Heart right ventricle (tissue), 16 donors: ENCODE measurements around the gene PRUNE1. TPM values are rescaled to one million over a fixed set of nuclear protein-coding genes. Genes with fewer than 3 reads are reported as not detected.

Experiments used
- ATAC-seq, 8 donors: fragments of 200-7000 bp; cut with Tn5 transposase; one replicate each; pipeline ENCODE4 v1.9.1; 2020; ENCODE audit warnings: mild to moderate bottlenecking in 8 of 8, moderate library complexity in 8 of 8, moderate number of reproducible peaks in 1 of 8
- DNase-seq, 2 donors: peaks; one replicate each; pipeline ENCODE4 v3.0.0-alpha.2; 2020
- H3K27ac ChIP-seq, 10 donors: fragments of 200-600 bp; sonication (generic) in 2 of 10; one replicate each; pipeline versions ENCODE4 v1.5.0 to v1.8.0; 2020 to 2022; ENCODE audit warnings: mild to moderate bottlenecking in 3 of 10
- H3K27me3 ChIP-seq, 7 donors: fragments of 200-600 bp; one replicate each; pipeline ENCODE4 v1.8.0; 2021 to 2022; ENCODE audit warnings: mild to moderate bottlenecking in 2 of 7
- H3K36me3 ChIP-seq, 9 donors: fragments of 200-600 bp; sonication (generic) in 1 of 9; one replicate each; pipeline versions ENCODE4 v1.5.0 to v1.8.0; 2020 to 2022; ENCODE audit warnings: mild to moderate bottlenecking in 2 of 9
- H3K4me1 ChIP-seq, 9 donors: fragments of 200-600 bp; sonication (generic) in 1 of 9; one replicate each; pipeline versions ENCODE4 v1.5.0 to v1.8.0; 2020 to 2022; ENCODE audit warnings: mild to moderate bottlenecking in 4 of 9
- H3K4me3 ChIP-seq, 10 donors: fragments of 200-600 bp; sonication (generic) in 2 of 10; one replicate each; pipeline versions ENCODE4 v1.5.0 to v1.8.0; 2020 to 2022; ENCODE audit warnings: mild to moderate bottlenecking in 7 of 10, moderate library complexity in 2 of 10
- H3K9me3 ChIP-seq, 11 donors: fragments of 200-600 bp in 10 of 11; sonication (generic) in 2 of 11; one replicate each; pipeline versions ENCODE4 v1.5.0 to v1.8.0; 2013 to 2022; ENCODE audit warnings: mild to moderate bottlenecking in 2 of 11, control low read depth in 1 of 11, moderate library complexity in 1 of 11
- WGBS, 2 donors: extraction: QIAGEN DNeasy Blood & Tissue Kit; methylation state at CpG; one replicate each; pipeline ENCODE4 v1.1.7; 2013; ENCODE audit warnings: inconsistent platforms in 1 of 2; 5-methylcytosine and 5-hydroxymethylcytosine counted together
- intact Hi-C, 10 donors: fragments of 100-400 bp; cut with DNase I; formaldehyde crosslinking; loops; one replicate each; pipeline versions ENCODE4 v1.11.1 to v1.14.2; 2022
- polyA plus RNA-seq, 2 donors: library from polyadenylated mRNA; stranded (reverse); fragments of 200-250 nt; gene quantifications; one replicate each; pipeline ENCODE4 v1.2.3, GENCODE V29; 2013
- total RNA-seq, 10 donors: library from RNA; stranded (reverse); fragmentation: NEBNext Ultra II Directional in 3 of 10; extraction: Animal tissue kit (Norgen Biotek cat#: 25700) in 3 of 10; gene quantifications; one replicate each; pipeline versions ENCODE4 v1.2.1 to v1.2.4, GENCODE V29; 2021 to 2023
- TF ChIP-seq, protein P1 (sequence below), 9 donors: fragments of 200-600 bp; sonication (generic) in 2 of 9; IDR thresholded peaks; one replicate each; pipeline versions ENCODE4 v1.5.0 to v1.8.0; 2021 to 2022; ENCODE audit warnings: antibody characterized with exemption in 9 of 9, mild to moderate bottlenecking in 5 of 9, moderate library complexity in 1 of 9
- donor health status: Arrhythmogenic right ventricular cardiomyopathy.
- donor health status: ischemic (EF 13 %, LVEDD 7.1; RV severe dilation, severe dysfunction).
- donor health status: healthy with polysubstance abuse.
- donor health status: DM: no; HTN: yes; CAD: no.
- donor health status: DM: no; HTN: no; CAD: no.
- donor health status: ischemic (EF 25% LVEDD 6.9; RV normal size, moderate dysfunction).
- donor health status: ischemic (EF 25% LVEDD 5.7; RV mildly dilated, moderate dysfunction).
- donor health status: healthy.
- donor health status: DM: yes; HTN: yes; CAD: no.
- donor health status: Ischemic cardiomyopathy.
- donor health status: ischemic (EF 35%, LVEDD 5.7; RV mildly dilated, moderate dysfunction).
- donor health status: nonischemic (EF 11% LVEDD 7.7; RV severe dilation, severe dysfunction).
- donor health status: DM: yes; HTN: yes; CAD: no.
- donor health status: PGD.
- donor health status: ischemic (EF 29% LVEDD 5.4; RV normal size, mild dysfunction).
- donor health status: nonischemic (EF 23%, LVEDD 6.1; RV moderate dilation, normal function).

PRUNE1 gene
- total and polyA plus RNA-seq, 12 donors = 11.5 to 50.1 (median 43.9) TPM

- ATAC-seq (peak; percentile 64 to 86 (median 82)), DNase-seq (peak in 1 of 2 donors; percentile 73)
- Histone ChIP-seq H3K27me3 (no peaks in the 10 kb centered on the region), H3K4me3 (no peak overlapping the region), H3K36me3 (peaks cover 0 to 19% (median 7%) of the 10 kb centered on the region in 9 donors), H3K4me1 (peaks cover 12 to 66% (median 51%) of the 10 kb centered on the region in 9 donors), H3K9me3 (no peaks in the 10 kb centered on the region), H3K27ac (peak overlapping the region; percentile 72 to 95 (median 84))
- TF ChIP-seq, protein P1, sequence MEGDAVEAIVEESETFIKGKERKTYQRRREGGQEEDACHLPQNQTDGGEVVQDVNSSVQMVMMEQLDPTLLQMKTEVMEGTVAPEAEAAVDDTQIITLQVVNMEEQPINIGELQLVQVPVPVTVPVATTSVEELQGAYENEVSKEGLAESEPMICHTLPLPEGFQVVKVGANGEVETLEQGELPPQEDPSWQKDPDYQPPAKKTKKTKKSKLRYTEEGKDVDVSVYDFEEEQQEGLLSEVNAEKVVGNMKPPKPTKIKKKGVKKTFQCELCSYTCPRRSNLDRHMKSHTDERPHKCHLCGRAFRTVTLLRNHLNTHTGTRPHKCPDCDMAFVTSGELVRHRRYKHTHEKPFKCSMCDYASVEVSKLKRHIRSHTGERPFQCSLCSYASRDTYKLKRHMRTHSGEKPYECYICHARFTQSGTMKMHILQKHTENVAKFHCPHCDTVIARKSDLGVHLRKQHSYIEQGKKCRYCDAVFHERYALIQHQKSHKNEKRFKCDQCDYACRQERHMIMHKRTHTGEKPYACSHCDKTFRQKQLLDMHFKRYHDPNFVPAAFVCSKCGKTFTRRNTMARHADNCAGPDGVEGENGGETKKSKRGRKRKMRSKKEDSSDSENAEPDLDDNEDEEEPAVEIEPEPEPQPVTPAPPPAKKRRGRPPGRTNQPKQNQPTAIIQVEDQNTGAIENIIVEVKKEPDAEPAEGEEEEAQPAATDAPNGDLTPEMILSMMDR (IDR thresholded peaks at IDR 0.05) = peak in 3 of 9 donors; percentile 25 to 27 (median 25)
- WGBS, 2 donors = 27 to 30% methylated on average over 2 of the region's 2 CpGs
- intact Hi-C loops = no loop called here
Observed at GRCh38 chr1:151013518-151013917, 5.3 kb downstream of the PRUNE1 start.

DNA sequence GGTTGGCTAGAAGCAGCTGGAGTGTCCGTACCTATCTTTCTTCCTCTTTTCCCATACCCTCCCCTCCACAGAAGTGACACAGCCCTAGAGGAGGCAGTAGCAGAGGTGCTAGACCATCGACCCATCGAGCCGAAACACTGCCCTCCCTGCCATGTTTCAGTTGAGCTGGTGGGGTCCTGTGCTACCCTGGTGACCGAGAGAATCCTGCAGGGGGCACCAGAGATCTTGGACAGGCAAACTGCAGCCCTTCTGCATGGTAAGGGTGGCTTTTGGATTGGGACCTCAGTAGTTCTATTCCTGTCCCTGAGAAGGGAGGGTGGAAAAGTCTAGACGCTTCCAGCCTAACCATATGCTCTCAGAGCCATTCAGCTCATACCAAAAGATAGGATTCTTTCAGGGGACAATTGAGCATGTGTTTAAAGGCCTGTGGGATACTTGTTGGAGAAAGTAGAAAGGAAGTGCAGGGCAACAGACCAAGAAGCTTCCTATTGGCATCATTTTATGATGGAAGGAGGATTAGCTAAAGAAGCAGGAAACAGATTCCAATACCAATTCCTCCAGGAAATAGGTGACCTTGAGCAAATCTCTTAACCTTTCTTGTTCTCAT is 16.4 kb downstream of the PRUNE1 start:
- peak overlapping the region; percentile 13 to 93 (median 83) for H3K27ac ChIP-seq
- intact Hi-C loops = loop anchor here in 6 of 10 donors (1.0 to 10.0 kb wide), 9 partner anchors 33 to 133 kb away; partner anchors contain the start of genes GABPB2 (in 4 of the 6), TNFAIP8L2 (in 4 of the 6), CDC42SE1 (in 2 of the 6) and SEMA6C (in 1 of the 6)
- no peak overlapping the region for H3K4me3 ChIP-seq
- peaks cover 3 to 19% (median 12%) of the 10 kb centered on the region in 9 donors for H3K4me1 ChIP-seq
- TF ChIP-seq, protein P1 (IDR thresholded peaks at IDR 0.05) = peak; percentile 56 to 85 (median 74)
- ATAC-seq = peak; percentile 88 to 94 (median 90)
- H3K36me3 ChIP-seq = peaks cover 0 to 82% (median 35%) of the 10 kb centered on the region in 9 donors
- H3K27me3 ChIP-seq = no peaks in the 10 kb centered on the region
- 16 to 23% methylated on average over 6 of the region's 6 CpGs for WGBS, 2 donors
- peak; percentile 76 to 91 for DNase-seq
- H3K9me3 ChIP-seq = no peaks in the 10 kb centered on the region

DNA sequence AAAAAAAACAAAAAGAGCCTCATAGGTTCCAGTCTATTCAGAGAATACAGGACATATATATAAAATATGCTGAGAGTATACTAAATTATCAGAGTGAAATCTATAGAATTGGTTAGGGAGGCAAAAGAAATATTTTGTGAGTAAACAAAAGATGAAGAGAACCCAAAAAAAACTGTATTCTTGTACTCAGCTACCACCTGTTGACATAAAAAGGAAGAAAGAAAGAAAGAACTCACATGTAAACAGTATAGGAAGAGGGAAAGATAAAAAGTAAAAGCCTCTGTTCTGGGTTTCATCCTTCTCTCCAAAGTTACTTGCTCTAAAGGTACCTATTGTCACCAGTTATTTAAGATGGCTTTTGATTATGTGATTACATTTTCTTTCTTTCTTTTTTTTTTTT is 18.2 kb downstream of the PRUNE1 start:
- peaks cover 0 to 84% (median 48%) of the 10 kb centered on the region in 9 donors for H3K36me3 ChIP-seq
- ATAC-seq (no peak), DNase-seq (no peak)
- intact Hi-C loops = loop anchor here in 3 of 10 donors (5.0 to 10.0 kb wide), 3 partner anchors 48 to 131 kb away; partner anchors contain the start of genes TNFAIP8L2 (in 2 of the 3) and GABPB2 (in 1 of the 3)
- no peaks in the 10 kb centered on the region for H3K27me3 ChIP-seq
- TF ChIP-seq, protein P1 (IDR thresholded peaks at IDR 0.05) = no peak
- peaks cover 3 to 19% (median 12%) of the 10 kb centered on the region in 9 donors for H3K4me1 ChIP-seq
- no peak overlapping the region for H3K27ac ChIP-seq
- H3K9me3 ChIP-seq = no peaks in the 10 kb centered on the region
- H3K4me3 ChIP-seq = no peak overlapping the region

DNA sequence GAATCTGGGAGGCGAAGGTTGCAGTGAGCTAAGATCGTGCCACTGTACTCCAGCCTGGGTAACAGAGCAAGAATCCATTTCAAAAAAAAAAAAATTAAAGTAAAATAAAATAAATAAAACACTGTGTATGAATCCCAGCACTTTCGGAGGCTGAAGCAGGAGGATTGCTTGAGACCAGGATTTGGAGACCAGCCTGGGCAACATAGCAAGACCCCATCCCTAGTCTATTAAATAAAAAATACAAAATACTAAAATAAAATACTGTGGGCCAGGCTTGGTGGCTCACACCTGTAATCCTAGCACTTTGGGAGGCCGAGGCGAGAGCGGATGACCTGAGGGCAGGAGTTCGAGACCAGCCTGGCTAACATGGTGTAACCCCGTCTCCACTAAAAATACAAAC is 23.9 kb downstream of the PRUNE1 start:
- TF ChIP-seq, protein P1 (IDR thresholded peaks at IDR 0.05) = no peak
- H3K36me3 ChIP-seq = peaks cover 0 to 89% (median 58%) of the 10 kb centered on the region in 9 donors
- DNase-seq (no peak), ATAC-seq (no peak)
- no peaks in the 10 kb centered on the region for H3K27me3 ChIP-seq
- intact Hi-C loops = loop anchor here in 1 of 10 donors (5.0 kb wide), 1 partner anchor 115 kb away; the partner anchor contains the start of gene SEMA6C
- no peak overlapping the region for H3K27ac ChIP-seq
- no peaks in the 10 kb centered on the region for H3K9me3 ChIP-seq
- H3K4me3 ChIP-seq = no peak overlapping the region
- WGBS, 2 donors = 98% methylated on average over 8 of the region's 8 CpGs
- peaks cover 0 to 12% (median 5%) of the 10 kb centered on the region in 9 donors for H3K4me1 ChIP-seq
